Activated CD8-positive, alpha-beta memory T cell treated with anti-CD3 and anti-CD28 coated beads for 24 hours (primary cell): Measurements from ENCODE around the gene COL8A1.

Experiments
- DNase-seq: peaks from one replicate; pipeline ENCODE4 v3.0.0-alpha.2; 2020

The COL8A1 gene

DNA sequence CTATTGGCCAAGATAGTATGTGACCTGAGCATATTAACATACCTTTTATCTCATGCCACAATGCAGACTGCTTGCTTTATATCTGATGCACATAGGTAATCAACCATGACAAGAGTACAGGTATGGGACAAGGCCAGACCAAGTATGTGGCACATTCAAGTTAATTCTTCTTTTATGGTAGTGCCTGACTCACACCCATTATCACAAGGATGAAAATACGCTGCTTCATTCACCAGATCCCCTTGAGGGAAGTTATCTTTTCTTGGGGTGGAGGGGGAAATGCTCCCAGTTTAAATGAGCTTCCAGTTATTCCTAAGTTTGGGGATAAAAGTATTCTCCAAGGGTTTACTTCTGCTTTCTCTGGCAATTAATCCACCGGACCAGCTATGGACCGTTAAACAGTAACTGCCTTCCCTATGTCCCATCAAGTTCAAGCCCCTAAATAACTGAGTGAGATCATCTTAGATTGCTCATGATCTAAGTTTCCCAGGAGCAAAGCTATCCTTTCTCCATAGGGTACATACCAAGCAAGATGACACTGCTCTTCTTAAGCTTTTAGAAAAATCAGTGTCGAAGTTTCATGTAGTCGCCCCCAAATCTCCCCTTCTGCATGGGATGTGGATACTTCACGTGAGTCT is 1.9 kb downstream of the COL8A1 start:
- no peak for DNase-seq

DNA sequence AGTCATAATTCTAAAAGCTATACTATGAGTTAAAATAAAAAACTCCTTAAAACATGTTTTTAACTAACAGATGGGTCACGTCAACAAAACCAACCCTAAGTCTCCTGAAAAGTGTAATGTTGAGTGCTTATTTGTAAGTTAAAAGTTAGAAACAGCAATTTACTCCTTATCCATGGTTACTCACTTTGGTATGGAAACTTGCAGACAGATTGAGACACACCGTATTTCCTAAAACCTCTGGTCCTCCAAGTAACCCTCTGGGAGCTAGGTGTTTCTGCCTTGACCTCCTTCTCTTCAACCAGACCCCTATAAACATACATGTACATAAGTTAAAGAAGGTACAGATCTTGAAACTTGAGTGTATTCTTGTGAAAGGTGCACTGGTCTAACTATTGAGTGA is 3.1 kb downstream of the COL8A1 start:
- DNase-seq, result no peak

DNA sequence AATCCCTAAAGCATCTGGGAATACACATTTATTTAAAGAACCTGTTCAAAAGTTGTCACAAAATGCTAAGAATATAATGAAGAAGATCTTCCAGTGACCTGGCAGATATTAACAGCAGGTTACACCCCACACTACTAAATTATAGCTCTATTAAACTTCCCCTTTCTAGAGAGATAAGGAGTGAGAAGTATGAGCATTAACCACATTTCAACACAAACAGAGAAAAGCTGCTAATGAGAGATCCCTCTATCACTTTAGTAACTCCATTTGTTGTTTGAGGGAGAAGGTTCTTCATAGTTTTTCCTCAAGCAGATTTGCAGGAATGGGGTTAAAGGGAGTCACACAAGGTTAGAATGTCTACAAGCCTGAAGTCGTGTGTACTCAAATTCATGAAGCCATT is 3.6 kb downstream of the COL8A1 start:
- DNase-seq, result no peak

DNA sequence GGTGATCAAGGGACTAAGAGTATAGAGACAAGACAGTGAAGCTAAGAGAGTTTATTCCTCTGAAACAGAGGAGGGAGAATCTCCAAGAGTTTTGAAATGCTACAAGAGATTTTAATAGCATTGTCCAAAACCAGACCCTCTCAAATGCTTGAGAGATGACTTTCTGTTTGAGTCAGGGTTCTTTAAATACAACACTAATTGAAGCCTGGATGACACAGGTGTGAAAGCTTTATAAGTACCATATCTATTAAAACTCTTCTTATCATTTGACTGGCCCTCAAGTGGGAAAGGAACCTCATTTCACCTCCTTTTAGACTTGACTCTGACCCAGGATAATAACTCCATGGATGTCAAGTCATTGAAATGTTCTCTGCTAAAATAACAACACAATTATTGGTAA is 5.6 kb downstream of the COL8A1 start:
- DNase-seq, result no peak

DNA sequence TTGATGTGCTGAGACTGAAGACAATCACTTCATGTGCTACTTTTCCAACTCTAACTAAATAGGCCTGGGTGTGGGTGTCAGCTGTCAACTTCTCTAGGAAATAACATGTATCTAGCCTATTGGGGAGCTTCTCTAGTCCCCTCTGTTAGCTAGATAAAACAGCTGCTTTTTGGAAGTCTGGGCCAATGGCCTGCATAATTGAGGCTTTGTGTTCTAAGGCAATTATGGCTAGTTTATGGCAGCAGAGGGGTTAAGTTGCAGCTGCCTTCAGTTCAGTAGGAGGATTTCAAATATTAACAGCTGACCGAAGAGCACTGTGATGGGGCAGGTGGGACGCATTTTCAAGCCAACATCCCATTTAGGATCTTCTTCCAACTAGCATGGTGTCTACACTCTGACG is 6.4 kb downstream of the COL8A1 start:
- no peak for DNase-seq

DNA sequence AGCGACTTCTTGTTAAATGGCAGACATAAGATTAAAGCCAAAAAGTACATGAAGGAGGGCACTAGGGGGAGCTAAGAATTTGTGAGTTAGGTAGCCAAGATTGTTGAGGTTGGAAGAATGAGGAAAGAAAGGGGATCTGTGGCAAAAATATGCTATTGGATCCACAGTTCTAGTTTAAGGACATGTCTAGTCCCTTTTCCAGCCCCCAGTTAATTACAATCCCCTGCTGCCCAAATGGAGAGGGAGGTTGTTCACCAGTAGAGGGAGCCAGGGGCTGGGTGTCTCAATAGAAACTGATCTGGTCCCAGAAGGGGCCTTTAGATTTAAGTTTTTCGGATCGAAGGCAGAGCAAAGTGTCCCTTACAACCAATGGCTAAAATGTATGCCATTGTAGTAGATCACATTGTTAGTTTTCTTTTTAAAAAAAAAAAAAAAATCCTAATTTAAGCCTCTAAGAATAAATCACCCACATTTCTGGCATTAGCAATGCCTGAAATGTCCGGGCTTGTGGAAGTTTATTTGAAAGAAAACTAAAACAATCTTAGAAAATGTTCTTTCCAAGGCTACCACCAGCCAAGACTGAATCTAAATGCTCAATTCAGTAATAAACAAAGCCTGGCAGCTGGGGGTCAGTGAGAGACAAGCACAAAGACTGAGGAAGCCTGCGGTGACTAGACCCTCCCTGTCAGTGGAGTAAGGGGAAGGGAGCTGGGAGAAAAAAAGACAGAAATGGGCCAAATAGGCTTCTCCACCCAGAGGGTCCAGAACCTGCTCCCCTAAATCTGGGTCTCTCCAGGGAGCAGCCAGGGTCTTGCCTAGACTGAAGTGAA is 7.1 kb downstream of the COL8A1 start:
- no peak for DNase-seq

DNA sequence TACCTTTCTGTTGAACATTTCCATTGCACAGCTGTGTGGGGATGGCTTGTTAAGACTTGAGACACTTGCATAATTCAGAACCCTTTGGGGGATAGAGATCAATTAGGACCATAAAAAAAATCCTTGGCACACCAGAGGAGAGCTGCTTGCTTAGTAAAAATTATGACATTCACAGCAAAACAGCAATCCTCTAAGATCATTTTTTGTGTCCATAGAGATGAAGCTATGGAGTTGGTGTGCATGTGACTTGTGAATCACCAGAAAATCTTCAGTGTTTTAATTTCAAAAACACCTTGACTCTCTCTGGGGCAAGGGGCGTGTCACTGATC is 7.7 kb downstream of the COL8A1 start:
- no peak for DNase-seq

DNA sequence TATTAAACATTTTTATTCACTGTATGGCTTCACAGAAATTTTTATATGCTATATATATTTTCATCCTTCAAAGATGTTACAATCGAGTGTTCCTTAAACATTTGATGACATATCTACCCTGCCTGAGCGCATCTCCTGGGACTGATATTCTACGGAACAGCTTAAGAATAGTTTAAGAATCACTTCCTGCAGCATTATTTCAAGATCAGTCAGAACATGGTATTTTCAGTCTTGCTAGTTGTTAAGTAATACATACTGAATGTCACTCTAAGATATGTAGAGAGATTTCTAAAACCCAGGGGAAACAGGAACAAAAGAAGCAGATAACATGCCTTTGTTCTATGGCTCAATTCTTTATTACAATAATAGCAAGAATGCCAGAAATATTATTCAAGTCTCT is 8.7 kb downstream of the COL8A1 start:
- DNase-seq, result no peak

DNA sequence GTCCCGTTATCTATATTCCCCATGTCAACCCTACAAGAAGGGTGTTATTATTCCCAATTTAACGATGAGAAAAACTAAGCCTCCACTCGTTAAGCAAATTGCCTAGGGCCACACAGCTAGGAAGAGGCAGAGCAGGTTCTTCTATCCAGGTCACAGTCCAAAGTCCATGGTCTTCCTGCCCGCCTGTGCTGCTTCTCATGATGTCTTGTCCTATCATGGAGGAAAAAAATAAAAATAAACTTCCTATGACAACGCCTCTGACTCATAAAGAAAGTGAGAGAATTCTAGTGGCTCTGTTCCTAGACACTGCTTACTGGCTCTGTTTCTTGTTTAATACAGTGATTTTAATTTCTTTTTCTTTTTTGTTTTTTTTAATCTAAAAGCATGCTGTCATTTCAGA is 9.7 kb downstream of the COL8A1 start:
- DNase-seq, result no peak

DNA sequence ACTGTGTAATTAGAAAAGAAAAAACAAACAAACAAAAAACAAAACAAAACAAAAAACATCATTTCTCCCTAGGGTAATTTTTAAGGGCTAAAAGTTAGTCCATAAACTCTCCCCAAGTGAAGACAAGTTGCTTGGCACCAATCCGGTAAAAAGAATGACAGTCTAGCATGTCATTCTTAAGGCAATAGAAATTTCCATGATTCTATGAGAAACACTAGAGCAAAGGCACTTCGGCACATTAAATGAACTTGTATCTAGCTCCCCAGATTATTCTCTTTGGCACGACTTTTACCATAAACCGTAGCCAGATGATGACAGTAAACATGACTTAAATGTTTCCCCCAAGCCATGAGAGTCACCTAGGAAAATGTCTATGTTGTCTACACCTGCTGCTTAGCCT is 10.1 kb downstream of the COL8A1 start:
- DNase-seq, result no peak

DNA sequence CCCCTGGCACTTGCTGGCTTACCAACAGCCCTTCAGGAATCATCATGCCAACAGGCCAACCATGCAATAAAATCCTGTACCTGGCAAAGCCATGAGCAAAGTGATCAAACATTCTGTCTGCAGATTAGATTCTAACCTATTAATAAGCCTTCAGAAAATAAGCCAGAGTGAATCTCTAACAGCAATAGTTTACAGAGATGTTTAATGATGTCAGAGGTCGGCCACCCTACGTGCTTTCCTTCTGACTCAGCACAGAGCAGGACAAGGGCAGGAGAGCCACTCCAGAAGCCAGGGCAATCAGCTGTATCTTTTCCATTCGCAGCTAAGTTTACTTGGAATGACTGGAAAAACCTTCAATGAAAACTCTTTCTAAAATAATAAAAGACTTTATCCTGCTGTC is 13.1 kb downstream of the COL8A1 start:
- DNase-seq, result no peak

DNA sequence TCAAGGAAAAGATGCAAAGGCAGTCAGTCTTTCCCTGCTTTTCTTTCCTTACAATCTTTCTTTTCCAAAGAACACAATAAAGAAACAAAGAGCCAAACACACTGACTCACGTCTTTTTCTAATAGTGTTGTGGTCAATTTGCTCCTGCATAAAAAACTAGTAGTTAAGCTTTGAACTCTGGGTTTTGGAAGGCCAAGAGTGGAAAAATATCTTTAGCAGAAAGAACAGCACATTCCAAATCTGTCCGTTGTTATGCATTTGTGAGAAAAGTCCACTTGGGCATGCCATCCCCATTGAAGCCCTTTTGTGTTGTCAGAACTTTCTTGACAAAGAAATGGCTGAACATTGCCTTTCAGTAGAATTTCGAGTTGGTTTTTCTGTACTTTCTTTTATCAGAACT is 18.2 kb downstream of the COL8A1 start:
- DNase-seq, result no peak

DNA sequence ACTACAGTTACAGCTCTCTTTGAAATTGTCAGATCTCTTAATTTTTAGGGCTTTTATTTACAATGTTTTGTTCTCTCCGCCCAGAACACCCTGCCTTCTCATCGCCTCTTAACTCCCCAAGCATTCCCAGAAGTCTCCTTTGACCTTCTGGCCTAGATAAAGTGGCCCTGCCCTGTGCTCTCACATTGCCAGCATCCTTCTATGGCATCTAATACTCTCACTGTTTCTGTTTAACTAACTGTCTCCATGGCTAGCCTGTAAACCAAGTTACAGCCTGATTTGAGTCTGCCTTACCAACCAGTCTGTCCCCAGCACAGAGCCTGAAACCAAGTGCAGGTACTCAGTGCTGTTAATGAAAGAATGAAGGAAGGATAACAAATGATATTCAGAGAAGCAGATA is 19.9 kb downstream of the COL8A1 start:
- no peak for DNase-seq

DNA sequence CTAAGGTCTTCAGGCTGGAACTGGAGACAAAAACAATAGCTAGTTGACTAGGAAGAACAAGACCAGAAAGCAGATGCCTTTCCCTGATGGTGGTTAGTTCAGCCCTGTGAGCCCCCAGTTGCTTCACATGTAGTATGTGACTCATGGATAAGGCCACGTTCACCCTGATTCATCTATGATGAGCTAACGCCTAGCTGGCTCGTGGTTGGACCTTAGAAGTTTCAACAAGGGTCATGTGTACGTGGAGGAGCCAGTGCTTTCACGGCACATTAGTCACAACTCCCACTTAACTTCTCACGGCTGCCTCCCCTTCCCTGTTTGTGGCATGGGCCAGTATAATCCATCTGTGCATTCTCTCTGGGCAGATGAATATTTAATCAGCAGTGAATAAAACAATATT is 20.6 kb downstream of the COL8A1 start:
- no peak for DNase-seq

DNA sequence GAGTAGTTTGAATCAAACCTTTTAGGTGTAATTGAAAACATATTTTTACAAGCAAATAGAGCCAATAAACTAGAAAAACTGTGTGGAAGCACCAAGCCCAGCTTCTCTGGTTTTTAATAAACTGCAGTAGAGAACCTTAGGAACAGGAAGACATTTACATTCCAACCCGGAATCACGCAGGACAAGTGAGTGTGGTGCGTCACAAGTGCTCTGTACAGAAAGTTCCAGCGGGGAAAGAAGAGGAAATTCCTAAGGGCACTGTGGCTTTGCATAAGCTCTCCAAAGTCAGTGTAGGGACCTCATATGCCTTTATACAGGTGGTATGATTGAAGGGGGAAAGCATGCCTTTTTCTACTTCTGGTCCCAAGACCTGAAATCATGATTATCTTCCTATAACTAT is 21.6 kb downstream of the COL8A1 start:
- DNase-seq, result no peak

DNA sequence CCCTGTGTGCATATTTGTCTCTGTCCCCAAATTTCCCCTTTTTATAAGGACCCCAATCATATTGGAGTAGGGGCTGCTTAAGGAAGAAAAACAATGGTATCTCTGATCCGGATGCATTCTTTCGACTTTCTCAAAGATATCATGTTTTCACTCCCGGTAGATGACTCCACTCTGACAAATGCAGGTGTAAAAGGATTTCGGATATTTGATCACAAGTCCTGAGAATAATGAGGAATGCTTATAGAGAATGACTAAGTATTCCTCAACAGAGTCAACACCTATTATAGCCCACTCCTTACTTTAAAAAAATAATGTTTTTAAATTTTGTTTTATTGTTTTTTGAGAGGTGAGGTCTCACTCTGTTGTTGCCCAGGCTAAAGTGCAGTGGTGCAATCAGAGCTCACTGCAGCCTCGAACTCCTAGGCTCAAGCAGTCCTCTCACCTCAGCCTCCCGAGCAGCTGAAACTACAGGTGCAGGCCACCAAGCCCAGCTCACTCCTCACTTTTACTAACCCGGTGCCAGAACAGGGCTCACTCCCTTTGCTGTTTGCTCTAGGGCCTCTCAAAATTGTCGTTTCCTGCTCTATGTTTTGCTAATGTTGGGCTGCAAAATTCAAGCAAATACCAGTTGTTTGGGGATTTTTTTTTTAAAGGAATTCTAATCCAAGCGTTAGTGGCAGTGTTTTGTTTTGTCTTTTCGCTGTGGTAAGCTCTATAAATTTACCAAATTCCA is 24.6 kb downstream of the COL8A1 start:
- DNase-seq, result no peak

DNA sequence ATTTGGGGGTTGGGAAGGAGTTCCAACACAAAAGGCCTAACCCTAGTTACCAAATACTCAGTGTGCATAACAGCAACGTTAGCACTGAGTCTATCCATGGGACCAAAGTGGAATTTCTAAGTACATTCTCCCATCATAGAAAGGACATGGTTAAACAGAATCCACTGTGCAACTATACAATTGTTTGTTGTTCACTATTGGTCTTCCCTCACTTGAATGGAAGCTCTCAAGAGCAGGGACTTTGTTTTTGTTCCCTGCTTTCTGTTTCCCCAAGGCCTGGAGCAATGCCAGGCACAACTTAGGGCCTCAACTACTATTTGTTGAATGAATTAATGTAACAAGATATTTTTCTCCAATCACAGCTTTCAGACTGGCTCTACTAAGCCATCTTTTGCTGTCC is 25.6 kb downstream of the COL8A1 start:
- DNase-seq, result no peak

DNA sequence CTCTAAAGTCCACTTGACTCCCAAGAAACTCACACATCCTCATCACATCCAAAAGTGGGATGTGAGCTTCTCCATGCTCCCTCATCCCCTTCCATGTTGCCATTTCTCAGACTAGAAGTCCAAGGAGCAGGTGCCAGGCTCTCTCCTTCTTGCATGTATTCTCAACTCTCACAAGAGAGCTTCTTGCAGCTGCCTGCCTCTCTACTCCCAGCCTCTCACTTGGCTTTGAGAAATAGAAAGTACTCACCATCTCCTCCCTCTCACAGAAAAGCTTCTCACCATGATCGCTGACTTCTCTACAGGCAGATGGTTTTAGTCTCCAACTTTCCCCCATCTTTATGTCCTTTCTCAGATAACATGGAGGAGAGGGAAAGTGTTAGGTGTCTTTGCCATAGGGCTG is 26.6 kb downstream of the COL8A1 start:
- DNase-seq, result no peak

DNA sequence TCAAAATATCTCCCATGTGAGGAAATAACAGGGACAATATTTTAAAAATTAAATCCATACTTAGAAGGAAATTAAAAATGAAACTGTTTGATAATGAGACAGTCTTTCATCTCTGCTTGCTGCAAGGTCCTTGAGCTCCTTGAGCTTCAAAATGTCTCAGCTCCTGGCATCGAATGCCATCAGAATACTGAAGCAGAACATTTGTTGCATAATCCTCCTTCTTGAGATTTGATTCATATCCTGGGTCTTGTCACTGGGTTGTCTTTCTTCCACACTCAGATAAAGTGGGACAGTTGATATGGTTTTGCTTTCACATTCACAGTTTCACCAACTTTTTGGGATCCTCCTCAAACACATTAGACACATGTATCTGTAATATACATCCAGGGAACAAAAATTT is 27.8 kb downstream of the COL8A1 start:
- no peak for DNase-seq

DNA sequence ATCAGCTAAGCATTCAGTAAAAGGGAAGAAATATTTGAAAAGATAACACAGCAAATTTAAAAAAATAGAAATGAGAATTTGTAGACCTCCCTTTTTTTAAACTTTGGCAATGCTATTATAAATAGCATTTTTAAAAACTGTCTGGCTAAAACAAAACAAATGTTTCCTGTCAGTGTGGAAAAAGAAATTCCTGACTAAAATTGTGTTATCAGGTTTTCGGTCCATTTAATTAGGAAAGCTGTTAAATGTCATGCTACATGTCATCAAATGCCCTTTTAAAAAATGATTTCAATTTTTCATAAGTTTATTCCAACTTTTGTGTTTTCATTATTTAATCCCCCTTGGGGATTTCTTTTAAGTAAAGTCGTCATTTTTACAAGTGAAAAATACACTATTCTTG is 29.6 kb downstream of the COL8A1 start:
- DNase-seq, result no peak

DNA sequence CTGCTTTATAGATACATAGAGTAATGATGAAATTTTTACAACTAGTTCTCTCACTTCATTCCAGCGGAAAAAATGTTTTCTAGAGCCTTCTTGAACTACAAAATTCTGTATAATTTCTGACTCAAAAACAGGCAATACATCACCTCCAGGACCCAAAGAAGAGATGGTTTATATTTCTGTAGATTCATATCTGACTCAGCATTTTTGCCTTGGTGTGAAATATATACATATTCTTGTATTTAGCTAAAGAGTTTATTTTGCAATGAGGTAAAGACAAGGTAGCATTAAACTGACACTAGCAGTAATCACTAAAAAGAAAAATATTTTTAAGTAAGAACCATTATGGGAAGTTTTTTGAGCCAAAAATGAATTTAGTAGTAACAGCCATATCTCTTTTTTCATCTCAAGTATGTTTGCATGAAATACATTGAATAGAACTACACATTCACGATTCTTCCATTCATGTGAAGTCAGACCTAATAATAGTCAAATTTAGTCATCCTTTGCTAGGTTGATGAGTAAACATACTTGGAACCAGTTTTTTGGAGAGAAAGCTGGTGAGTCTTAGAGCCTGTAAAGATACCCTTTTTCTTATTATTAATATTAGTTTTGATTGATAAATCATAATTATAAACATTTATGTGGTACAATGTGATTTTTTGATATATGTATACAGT is 31.6 kb downstream of the COL8A1 start:
- DNase-seq, result no peak

DNA sequence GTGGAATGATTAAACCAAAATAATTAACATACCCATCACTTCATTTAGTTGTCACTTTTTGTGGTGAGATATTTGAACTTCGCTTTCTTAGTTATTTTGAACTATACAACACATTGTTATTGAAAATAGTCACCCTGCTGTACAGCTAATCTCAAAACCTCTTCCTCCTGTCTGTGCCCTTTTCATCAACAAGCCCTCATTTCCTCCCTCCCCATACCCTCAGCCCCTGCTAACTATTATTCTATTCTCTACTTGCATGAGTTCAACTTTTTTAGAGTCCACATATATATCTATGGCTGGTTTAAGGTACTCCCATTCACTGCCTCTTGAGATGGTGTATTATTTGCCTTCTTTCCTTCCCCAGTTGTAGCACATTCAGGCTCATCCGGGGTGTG is 32.2 kb downstream of the COL8A1 start:
- DNase-seq, result no peak

DNA sequence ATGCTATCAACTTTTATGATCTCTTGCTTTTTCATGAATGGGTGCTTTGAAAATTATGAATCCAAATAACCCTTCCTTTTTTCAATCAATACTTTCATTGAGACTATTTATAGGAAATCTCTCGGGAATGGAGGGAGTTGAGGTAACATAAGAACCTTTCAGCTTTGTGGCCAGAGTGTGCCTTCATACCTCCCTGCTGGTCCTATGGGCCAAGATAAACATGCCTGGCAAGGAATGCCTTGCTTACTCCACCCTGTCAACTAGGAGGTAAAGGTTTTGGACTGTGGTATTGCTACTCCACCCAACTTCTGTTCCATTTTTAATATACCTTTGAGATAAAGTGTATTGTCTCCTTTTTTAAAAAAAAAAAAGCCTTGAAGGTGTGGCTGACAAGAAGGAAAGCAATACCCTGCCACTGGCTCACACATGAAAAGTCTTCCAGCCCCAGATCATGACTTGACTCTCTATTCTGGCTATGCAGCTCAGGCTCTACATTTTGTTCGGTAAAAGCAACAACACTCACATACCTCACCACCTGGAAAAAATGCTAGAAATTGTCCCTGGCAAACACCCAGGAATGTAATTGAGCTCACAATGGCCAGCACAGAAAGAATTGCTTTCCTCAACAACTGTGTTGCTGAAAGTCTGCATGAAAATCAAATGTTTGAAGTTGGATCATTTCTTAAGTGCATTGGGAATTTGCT is 35.8 kb downstream of the COL8A1 start:
- no peak for DNase-seq
